HCT116 (cell line): Measurements from ENCODE around the gene RAB5IF. TPM values are rescaled to one million over a fixed set of nuclear protein-coding genes. Genes with fewer than 3 reads are reported as not detected.

Source experiments
- ATAC-seq: fragments of 200-7000 bp; cut with Tn5 transposase; 2 replicates; pipeline ENCODE4 v1.9.1; 2020; ENCODE audit warnings: mild to moderate bottlenecking, moderate library complexity
- BruUV-seq: library from RNA; stranded (reverse); fragments of 400-500 nt; replicated peaks from 2 replicates; lab custom pipeline; 2021; lab: Mats Ljungman, UMichigan
- CTCF ChIA-PET: fragments of 300-600 bp; sonication (Branson Sonifier 250); formaldehyde crosslinking; loops from one replicate; lab custom pipeline; 2021; ENCODE audit warnings: antibody characterized with exemption; lab: Charles Lee
- POLR2A ChIA-PET: fragments of 300-600, 350-600 bp; sonication (Branson Sonifier 250); formaldehyde crosslinking; loops from one replicate; lab custom pipeline; 2021; ENCODE audit warnings: antibody characterized with exemption; lab: Charles Lee
- RAD21 ChIA-PET, 2 experiments: fragments of 300-600 bp; sonication (Branson Sonifier 250); formaldehyde crosslinking; loops; one replicate each; lab custom pipeline; 2023; ENCODE audit warnings: low total read pairs in 2 of 2; ENCODE audit not compliant: uncharacterized antibody in 2 of 2, unreplicated experiment in 2 of 2, low non-redundant PET in 1 of 2; lab: Charles Lee
- DNase-seq: peaks from one replicate; pipeline ENCODE4 v3.0.0-alpha.2; 2010; ENCODE audit warnings: low read depth, low spot score
- H2AFZ ChIP-seq: fragments of 200-600 bp; shearing (Covaris generic), sonication (generic); 2 replicates; pipeline ENCODE4 v1.6.1; 2017; ENCODE audit warnings: low read depth, mixed run types, mixed read lengths, antibody characterized with exemption, low read length; ENCODE audit not compliant: poor library complexity, severe bottlenecking
- H3K27ac ChIP-seq: 2 replicates; pipeline ENCODE4 v1.5.1; 2012; ENCODE audit warnings: low read depth, low read length
- H3K27me3 ChIP-seq: fragments of 200-600 bp; sonication (generic); 2 replicates; pipeline ENCODE4 v1.6.1; 2016; ENCODE audit warnings: mixed run types, low read length, mixed read lengths; ENCODE audit not compliant: insufficient read depth
- H3K36me3 ChIP-seq, 2 experiments: fragments of 200-500 bp in 1 of 2; fragments of 200-600 bp in 1 of 2; sonication (Bioruptor generic) in 1 of 2; sonication (generic) in 1 of 2; 2 replicates each; pipeline versions ENCODE4 v1.5.1 to v1.6.1; 2014 to 2016; ENCODE audit warnings: low read length in 2 of 2, inconsistent platforms in 1 of 2, mixed read lengths in 1 of 2, mixed run types in 1 of 2; ENCODE audit not compliant: insufficient read depth in 2 of 2, control insufficient read depth in 1 of 2
- H3K4me1 ChIP-seq, 2 experiments: fragments of 200-600 bp in 1 of 2; sonication (generic) in 1 of 2; 2 replicates each; pipeline versions ENCODE4 v1.5.1 to v1.6.1; 2012 to 2017; ENCODE audit warnings: low read length in 2 of 2, inconsistent platforms in 1 of 2, mild to moderate bottlenecking in 1 of 2, mixed read lengths in 1 of 2, mixed run types in 1 of 2, moderate library complexity in 1 of 2; ENCODE audit not compliant: insufficient read depth in 2 of 2, control insufficient read depth in 1 of 2
- H3K4me2 ChIP-seq: fragments of 200-600 bp; sonication (generic); 2 replicates; pipeline ENCODE4 v1.6.1; 2017; ENCODE audit warnings: mixed run types, low read length, mixed read lengths
- H3K4me3 ChIP-seq, 2 experiments: fragments of 200-600 bp in 1 of 2; sonication (generic) in 1 of 2; replicated peaks in 1 of 2; 2 replicates each; pipeline ENCODE4 v1.5.1; 2011 to 2016; ENCODE audit warnings: low read length in 2 of 2, control low read depth in 1 of 2, low read depth in 1 of 2, mild to moderate bottlenecking in 1 of 2, mixed read lengths in 1 of 2, mixed run types in 1 of 2
- H3K79me2 ChIP-seq: fragments of 200-600 bp; sonication (generic); 2 replicates; pipeline ENCODE4 v1.6.1; 2017; ENCODE audit warnings: mild to moderate bottlenecking, mixed run types, low read length, moderate library complexity, mixed read lengths; ENCODE audit not compliant: insufficient read depth
- H3K9ac ChIP-seq: fragments of 200-600 bp; sonication (generic); 2 replicates; pipeline ENCODE4 v1.6.1; 2016; ENCODE audit warnings: low read length, mixed read lengths
- H3K9me2 ChIP-seq: fragments of 200-600 bp; sonication (generic), shearing (Covaris generic); 2 replicates; pipeline ENCODE4 v1.6.1; 2017; ENCODE audit warnings: mixed run types, mild to moderate bottlenecking, moderate library complexity; ENCODE audit not compliant: insufficient read depth
- H3K9me3 ChIP-seq, 2 experiments: fragments of 200-500 bp in 1 of 2; fragments of 200-600 bp in 1 of 2; sonication (Bioruptor generic) in 1 of 2; sonication (generic) in 1 of 2; 2 replicates each; pipeline ENCODE4 v1.6.1; 2014 to 2017; ENCODE audit warnings: low read length in 2 of 2, mixed read lengths in 2 of 2, inconsistent platforms in 1 of 2, low read depth in 1 of 2, mild to moderate bottlenecking in 1 of 2, mixed run types in 1 of 2, moderate library complexity in 1 of 2; ENCODE audit not compliant: control insufficient read depth in 1 of 2, insufficient read depth in 1 of 2
- H4K20me1 ChIP-seq: fragments of 200-600 bp; sonication (generic), shearing (Covaris generic); 2 replicates; pipeline ENCODE4 v1.6.1; 2017; ENCODE audit warnings: mixed run types, mild to moderate bottlenecking, moderate library complexity; ENCODE audit not compliant: insufficient read depth
- ATF3 ChIP-seq: IDR thresholded peaks from 2 replicates; pipeline ENCODE4 v1.6.1; 2012
- CEBPB ChIP-seq: IDR thresholded peaks from 2 replicates; pipeline ENCODE4 v1.6.1; 2012; ENCODE audit warnings: low read depth
- EZH2 ChIP-seq: fragments of 200-600 bp; sonication (generic); IDR thresholded peaks from 2 replicates; pipeline ENCODE4 v1.6.1; 2017; ENCODE audit warnings: antibody characterized with exemption, mixed run types
- FOSL1 ChIP-seq: IDR thresholded peaks from 2 replicates; pipeline ENCODE4 v1.6.1; 2012; ENCODE audit warnings: low read depth
- JUND ChIP-seq: IDR thresholded peaks from 2 replicates; pipeline ENCODE4 v1.6.1; 2012
- POLR2A ChIP-seq: IDR thresholded peaks from 2 replicates; pipeline ENCODE4 v1.7.0; 2011; ENCODE audit warnings: borderline replicate concordance; ENCODE audit not compliant: insufficient read depth, insufficient read length; ENCODE audit errors: extremely low read depth
- POLR2AphosphoS5 ChIP-seq: IDR thresholded peaks from 2 replicates; pipeline ENCODE4 v1.6.1; 2011; ENCODE audit warnings: mild to moderate bottlenecking, low read depth, low read length, moderate library complexity
- RAD21 ChIP-seq: IDR thresholded peaks from 2 replicates; pipeline ENCODE4 v1.6.1; 2012; ENCODE audit warnings: low read depth, mild to moderate bottlenecking
- SP1 ChIP-seq: IDR thresholded peaks from 2 replicates; pipeline ENCODE4 v1.6.1; 2012; ENCODE audit warnings: low read depth
- TCF7L2 ChIP-seq: IDR thresholded peaks from 2 replicates; pipeline ENCODE4 v1.7.0; 2011; ENCODE audit warnings: borderline replicate concordance, inconsistent platforms; ENCODE audit not compliant: insufficient read depth, insufficient read length; ENCODE audit errors: extremely low read depth
- ZNF274 ChIP-seq: fragments of 200-500 bp; sonication (Bioruptor generic); IDR thresholded peaks from 2 replicates; pipeline ENCODE4 v1.6.1; 2014; ENCODE audit warnings: mild to moderate bottlenecking, low read depth, low read length, inconsistent platforms
- intact Hi-C: fragments of 100-400 bp; cut with micrococcal nuclease; formaldehyde crosslinking; loops from 2 replicates; pipeline ENCODE4 v1.10.0; 2022
- total RNA-seq: library from RNA; stranded (reverse); gene quantifications from one replicate; pipeline ENCODE4 v1.2.1, GENCODE V29; 2021; ENCODE audit not compliant: unreplicated experiment
- TF ChIP-seq, protein P1 (sequence below): IDR thresholded peaks from 2 replicates; pipeline ENCODE4 v1.6.1; 2011; ENCODE audit warnings: mild to moderate bottlenecking, low read length, moderate library complexity; ENCODE audit not compliant: insufficient replicate concordance; ENCODE audit errors: extremely low read depth
- TF ChIP-seq, protein P2 (sequence below), 3 experiments: fragments of 200-600 bp in 1 of 3; sonication (generic) in 1 of 3; IDR thresholded peaks in 2 of 3; conservative IDR thresholded peaks in 1 of 3; 2 replicates each; pipeline ENCODE4 v1.5.1; 2012 to 2017; ENCODE audit warnings: low read depth in 2 of 3, low read length in 2 of 3, antibody characterized with exemption in 1 of 3, borderline replicate concordance in 1 of 3, control low read depth in 1 of 3, mild to moderate bottlenecking in 1 of 3, mixed read lengths in 1 of 3, mixed run types in 1 of 3, moderate library complexity in 1 of 3; ENCODE audit not compliant: insufficient read depth in 1 of 3

Gene RAB5IF
- total RNA-seq, 1 experiment from 2014 or later, result 82.9 TPM

DNA sequence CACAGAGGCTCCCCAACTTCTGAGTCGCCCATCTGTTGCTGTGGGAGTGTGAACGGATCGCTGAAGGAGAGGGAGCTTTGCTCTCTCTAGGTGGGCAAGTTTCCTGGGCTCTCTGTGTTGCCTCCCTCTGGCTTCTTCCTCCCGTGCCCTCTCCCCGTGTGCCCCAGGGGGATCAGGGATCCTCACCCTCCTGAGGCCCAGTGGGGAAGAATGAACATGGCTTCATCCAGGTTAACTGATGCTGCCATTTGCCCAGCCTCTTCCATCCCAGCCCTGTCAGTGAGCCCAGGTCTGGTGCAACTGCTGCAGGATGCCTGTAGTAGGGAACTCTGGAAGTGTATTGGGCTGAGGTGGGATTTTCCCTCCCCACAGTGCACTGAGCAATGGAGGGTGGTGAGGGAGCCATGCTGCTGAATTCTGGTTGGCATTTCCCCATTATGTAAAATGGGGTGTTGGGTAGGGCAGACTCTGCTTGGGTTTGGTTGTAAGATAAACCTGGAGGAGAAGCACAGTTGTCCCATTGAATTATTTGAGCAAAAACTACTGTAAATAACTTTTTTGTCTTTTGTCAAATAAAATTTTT is 12.1 kb upstream of the RAB5IF start:
- intact Hi-C loops, result no loop called here
- Histone ChIP-seq H3K9ac (no peak overlapping the region), H2AFZ (no peak overlapping the region), H3K4me3 (no peak overlapping the region)
- ChIA-PET CTCF (interaction anchor here (1.3 to 2.5 kb wide), 4 partner anchors 8 to 12 kb away, joined by 3 to 12 read pairs (median 9); partner anchors contain the start of gene RAB5IF), POLR2A (interaction anchor here (1.4 kb wide), 1 partner anchor 12 kb away, joined by 8 read pairs; the partner anchor contains the start of gene RAB5IF), RAD21 (no interaction called here)
- ATAC-seq, result no peak
- TF ChIP-seq RAD21 (no peak), POLR2AphosphoS5 (no peak), TCF7L2 (no peak), CEBPB (no peak), JUND (no peak), SP1 (no peak), POLR2A (no peak), EZH2 (no peak), FOSL1 (no peak), ATF3 (no peak), ZNF274 (no peak)
- TF ChIP-seq, protein P1, sequence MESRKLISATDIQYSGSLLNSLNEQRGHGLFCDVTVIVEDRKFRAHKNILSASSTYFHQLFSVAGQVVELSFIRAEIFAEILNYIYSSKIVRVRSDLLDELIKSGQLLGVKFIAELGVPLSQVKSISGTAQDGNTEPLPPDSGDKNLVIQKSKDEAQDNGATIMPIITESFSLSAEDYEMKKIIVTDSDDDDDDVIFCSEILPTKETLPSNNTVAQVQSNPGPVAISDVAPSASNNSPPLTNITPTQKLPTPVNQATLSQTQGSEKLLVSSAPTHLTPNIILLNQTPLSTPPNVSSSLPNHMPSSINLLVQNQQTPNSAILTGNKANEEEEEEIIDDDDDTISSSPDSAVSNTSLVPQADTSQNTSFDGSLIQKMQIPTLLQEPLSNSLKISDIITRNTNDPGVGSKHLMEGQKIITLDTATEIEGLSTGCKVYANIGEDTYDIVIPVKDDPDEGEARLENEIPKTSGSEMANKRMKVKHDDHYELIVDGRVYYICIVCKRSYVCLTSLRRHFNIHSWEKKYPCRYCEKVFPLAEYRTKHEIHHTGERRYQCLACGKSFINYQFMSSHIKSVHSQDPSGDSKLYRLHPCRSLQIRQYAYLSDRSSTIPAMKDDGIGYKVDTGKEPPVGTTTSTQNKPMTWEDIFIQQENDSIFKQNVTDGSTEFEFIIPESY, result no peak
- TF ChIP-seq, protein P2, sequence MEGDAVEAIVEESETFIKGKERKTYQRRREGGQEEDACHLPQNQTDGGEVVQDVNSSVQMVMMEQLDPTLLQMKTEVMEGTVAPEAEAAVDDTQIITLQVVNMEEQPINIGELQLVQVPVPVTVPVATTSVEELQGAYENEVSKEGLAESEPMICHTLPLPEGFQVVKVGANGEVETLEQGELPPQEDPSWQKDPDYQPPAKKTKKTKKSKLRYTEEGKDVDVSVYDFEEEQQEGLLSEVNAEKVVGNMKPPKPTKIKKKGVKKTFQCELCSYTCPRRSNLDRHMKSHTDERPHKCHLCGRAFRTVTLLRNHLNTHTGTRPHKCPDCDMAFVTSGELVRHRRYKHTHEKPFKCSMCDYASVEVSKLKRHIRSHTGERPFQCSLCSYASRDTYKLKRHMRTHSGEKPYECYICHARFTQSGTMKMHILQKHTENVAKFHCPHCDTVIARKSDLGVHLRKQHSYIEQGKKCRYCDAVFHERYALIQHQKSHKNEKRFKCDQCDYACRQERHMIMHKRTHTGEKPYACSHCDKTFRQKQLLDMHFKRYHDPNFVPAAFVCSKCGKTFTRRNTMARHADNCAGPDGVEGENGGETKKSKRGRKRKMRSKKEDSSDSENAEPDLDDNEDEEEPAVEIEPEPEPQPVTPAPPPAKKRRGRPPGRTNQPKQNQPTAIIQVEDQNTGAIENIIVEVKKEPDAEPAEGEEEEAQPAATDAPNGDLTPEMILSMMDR (IDR thresholded peaks at IDR 0.05 in 2 of 3, conservative IDR thresholded peaks at IDR 0.05 in 1 of 3; ENCODE audit: borderline replicate concordance in 1 of 3, insufficient read depth in 1 of 3, low read depth in 2 of 3, low read length in 2 of 3), result no peak
- TF ChIP-seq, all 23 proteins: peak for 0
- Histone ChIP-seq H3K4me2 (no peak overlapping the region), H3K4me1 (peaks cover 5 to 9% of the 10 kb centered on the region in 2 experiments; a peak in 3 of 4 replicates), H3K36me3 (no peaks in the 10 kb centered on the region), H3K79me2 (no peaks in the 10 kb centered on the region), H3K9me3 (no peaks in the 10 kb centered on the region), H3K9me2 (no peaks in the 10 kb centered on the region), H4K20me1 (no peaks in the 10 kb centered on the region), H3K27ac (no peak overlapping the region), H3K27me3 (no peaks in the 10 kb centered on the region)
- BruUV-seq, result no TSS peak
- DNase-seq, result no peak
